GM18861 (cell line): Measurements from ENCODE around the gene ROPN1B.
"Not testable (repeated sequence)": the region's sequence is repeated elsewhere in the genome, so short reads cannot be mapped to it uniquely, and the experiment has no call there.

Experiments
- ATAC-seq: cut with Tn5 transposase; IDR thresholded peaks from one replicate; pipeline ENCODE4 v1.9.1; 2021; ENCODE audit not compliant: unreplicated experiment

ROPN1B gene

DNA sequence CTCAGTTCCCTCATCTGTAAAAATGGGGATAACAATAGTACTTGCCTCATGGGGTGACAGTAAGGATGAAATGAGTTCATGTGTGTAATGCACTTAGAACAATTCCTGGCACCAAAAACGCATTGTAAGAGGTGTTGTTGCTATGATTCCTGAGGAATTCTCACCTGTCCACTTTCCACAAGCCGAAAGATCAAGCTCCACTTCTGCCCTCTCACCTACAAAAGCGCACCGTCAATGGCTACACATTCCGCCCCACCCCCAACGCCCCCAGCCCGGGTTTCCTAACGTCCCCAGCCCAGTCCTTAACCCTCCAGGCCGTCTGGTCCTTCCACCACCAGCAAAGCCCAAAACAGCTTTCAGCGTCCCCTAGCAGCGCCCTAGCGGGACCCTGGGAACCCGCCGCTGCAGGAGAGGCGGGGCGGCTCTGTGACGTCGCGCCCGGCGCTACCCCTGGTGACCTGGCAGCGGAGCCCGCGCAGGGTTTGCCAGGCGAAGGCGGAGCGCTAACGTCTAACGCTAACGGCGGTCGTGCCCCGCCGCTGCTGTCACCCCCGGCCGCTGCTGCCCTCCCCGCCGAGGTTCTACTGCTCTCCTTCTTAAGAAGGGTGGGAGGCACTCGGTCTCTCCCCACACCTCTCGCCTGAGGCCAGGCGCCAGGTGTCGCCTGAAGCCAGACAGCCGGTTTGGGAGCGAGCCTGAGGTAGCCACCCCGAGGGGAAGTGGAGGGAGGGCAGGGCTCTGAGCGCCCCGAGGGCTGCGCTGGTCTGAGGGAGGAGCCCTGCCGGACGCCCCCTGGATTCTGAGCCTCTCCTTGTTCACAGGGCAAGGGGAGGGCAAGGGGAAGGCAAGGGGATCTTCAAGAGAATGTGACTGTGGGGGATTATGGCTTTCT, at the start of gene ROPN1B:
TSS of gene ROPN1B (plus strand) at position 478 of the 892 bp plus-strand sequence. CDS start 2,877 bp downstream, outside the sequence.
- not testable (repeated sequence) for ATAC-seq

DNA sequence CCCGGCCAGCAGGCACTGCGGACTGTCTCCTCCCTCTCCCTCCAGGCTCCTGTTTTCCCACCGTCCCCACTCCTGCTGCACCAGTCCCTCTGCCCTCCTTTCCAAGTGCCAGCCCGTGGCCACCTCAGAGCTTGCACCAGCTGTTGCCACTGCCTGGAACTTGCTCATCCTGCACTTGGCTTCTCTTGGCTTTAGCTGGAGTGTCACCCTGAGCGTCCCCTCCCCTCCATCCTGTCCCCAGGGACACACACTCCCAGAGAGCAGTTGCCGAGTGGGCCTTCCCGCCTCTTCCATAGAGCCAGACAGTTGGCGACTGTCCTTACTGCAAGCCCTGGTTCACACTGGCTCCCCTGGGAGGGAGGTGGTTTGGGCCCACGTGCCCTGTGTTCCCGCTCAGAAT, 48.8 kb upstream of the ROPN1B start:
- not testable (repeated sequence) for ATAC-seq

GRCh38 chr3:125920751-125921279, 48.2 kb upstream of the ROPN1B start:
- ATAC-seq: not testable (repeated sequence)

- ATAC-seq: not testable (repeated sequence)
Measured at GRCh38 chr3:125921712-125922111, 47.3 kb upstream of the ROPN1B start.

- ATAC-seq: not testable (repeated sequence)
Measured at GRCh38 chr3:125923324-125924115, 45.5 kb upstream of the ROPN1B start.

DNA sequence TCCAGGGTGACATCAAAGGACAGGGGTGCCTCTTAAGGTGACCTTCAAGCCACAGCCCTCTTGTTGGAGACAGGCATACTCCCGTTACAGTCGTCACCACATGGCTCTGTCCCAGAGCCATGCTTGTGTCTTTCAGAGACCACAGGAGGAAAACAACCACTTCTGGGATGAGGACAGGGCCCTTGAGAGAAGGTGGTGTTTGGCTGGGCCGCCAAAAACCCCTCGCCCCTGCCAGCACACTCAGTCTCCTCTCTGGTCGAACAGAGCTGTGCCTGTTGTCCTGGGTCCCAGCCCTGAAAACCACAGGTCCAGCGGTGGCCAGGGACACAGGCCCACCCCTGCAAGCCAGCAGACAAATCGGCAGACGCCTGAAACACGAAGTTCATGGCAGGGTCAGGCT, 44.7 kb upstream of the ROPN1B start:
- not testable (repeated sequence) for ATAC-seq

GRCh38 chr3:125925727-125926126, 43.3 kb upstream of the ROPN1B start:
- ATAC-seq: not testable (repeated sequence)

- ATAC-seq: not testable (repeated sequence)
Measured at GRCh38 chr3:125928771-125929545, 40.0 kb upstream of the ROPN1B start.

GRCh38 chr3:125929765-125930164, 39.2 kb upstream of the ROPN1B start:
- ATAC-seq: not testable (repeated sequence)

DNA sequence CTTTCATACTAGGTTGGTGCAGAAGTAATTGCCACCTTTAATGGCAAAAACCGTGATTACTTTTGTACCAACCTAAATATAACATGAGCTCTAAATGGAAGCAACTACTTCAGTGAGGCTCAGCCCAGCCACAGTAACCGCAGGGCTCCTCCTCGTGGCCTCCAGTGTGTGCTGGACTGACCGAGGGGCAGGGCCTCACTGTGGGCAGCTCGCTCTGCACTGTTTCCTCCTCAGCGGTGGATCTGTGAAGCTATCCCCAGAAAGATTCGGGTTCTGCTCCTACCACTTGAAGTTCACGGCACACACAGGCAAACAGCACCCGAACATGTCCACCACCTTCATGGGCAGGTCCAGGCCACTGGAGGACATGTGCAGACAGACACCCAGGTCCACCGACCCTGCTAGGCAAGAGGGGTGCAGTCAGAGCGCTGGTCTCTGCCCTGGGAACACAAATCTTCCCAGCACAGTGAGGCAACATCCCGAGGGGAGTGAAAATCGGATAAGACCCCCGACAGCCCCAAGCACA, 37.6 kb upstream of the ROPN1B start:
- ATAC-seq: not testable (repeated sequence)

DNA sequence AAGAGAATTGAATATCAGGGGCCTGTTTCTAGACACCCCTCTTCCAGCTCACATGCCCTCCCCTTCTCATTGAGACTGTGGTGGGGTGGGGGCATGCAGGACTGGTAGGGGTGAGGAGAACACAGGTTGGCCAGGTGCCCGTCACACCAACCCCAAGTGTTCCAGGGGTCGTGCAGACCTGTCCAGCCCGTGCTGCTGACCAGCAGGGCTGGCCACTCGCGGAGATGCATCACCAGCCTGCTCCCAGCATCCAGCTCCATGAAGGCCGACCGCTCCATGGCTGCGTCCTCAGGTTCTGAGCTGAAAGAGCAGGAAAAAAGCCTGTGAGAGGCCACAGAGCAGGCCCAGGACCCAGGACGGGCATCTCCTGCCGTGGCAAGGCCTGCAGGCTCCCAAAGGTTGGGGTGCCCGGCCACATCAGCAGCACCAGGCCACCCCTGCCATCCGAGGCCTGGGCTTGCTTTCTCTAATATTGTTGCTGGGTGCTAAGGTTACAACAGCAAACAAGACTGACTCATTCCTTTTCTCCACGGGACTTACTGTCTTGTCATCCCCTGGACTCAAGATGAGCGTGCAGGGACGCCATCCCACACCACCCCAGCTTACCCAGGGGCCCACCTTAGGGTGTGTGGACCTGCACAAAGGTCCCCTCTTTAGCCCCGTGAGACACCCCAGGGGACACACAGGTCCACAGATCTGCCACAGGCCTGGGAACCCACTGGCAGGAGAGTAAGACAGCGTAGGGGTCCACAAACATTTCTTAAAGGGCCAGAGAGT, 35.4 kb upstream of the ROPN1B start:
- not testable (repeated sequence) for ATAC-seq

GRCh38 chr3:125935252-125935874, 33.6 kb upstream of the ROPN1B start:
- ATAC-seq: not testable (repeated sequence)

GRCh38 chr3:125936210-125936815, 32.7 kb upstream of the ROPN1B start:
- not testable (repeated sequence) for ATAC-seq

DNA sequence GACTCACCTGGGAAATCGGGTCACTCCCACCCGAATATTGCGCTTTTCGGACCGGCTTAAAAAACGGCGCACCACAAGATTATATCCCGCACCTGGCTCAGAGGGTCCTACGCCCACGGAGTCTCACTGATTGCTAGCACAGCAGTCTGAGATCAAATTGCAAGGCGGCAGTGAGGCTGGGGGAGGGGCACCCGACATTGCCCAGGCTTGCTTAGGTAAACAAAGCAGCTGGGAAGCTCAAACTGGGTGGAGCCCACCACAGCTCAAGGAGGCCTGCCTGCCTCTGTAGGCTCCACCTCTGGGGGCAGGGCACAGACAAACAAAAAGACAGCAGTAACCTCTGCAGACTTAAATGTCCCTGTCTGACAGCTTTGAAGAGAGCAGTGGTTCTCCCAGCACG, 32.1 kb upstream of the ROPN1B start:
- not testable (repeated sequence) for ATAC-seq

- ATAC-seq: not testable (repeated sequence)
Measured at GRCh38 chr3:125947806-125948205, 21.2 kb upstream of the ROPN1B start.

DNA sequence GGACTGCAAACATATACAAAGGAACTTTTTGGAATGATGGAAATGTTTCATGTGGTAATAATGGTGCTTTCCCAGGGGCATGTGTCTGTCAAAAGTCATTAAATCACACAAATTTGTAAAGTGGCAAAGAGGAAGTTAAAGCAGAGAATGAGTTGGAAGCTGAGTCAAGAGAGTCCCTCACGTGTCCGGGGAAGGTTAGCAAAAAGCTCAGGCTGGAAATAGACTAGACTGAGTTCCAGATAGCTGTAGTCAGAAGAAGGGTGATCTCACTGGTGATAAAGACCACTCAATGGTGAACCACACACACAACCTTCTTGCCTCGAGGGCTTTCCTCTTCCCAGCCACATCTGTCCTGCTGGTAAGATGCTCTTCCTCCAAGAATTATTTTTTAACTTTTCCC, 20.1 kb upstream of the ROPN1B start:
- not testable (repeated sequence) for ATAC-seq

DNA sequence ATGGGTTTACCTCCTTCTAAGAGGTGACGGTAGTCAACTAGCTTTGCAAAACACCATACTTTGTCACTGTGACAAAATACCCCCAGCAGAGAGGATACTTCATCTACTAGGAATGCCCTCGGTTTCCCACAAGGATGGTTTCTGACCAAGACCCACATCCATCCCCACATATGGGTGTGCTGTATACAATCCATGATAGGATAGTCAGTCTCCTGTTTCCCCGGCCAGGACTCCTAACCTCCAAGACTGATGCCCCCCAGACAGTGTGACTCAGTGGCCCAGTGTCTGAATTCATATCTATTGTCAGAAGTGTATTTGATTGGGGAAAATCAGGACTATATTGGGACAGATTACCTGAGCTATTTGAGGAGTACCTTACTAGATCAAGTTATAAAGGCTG, 17.8 kb upstream of the ROPN1B start:
- ATAC-seq: not testable (repeated sequence)

- ATAC-seq: not testable (repeated sequence)
Measured at GRCh38 chr3:125957020-125957419, 12.0 kb upstream of the ROPN1B start.
